Smooth muscle cell (in vitro differentiated cells): Measurements from ENCODE around the gene TIRAP. TPM values are rescaled to one million over a fixed set of nuclear protein-coding genes. Genes with fewer than 3 reads are reported as not detected.
A peak's percentile ranks its signal among the peaks of the same experiment; 100 is the strongest.

Experiments used
- DNase-seq: peaks from one replicate; lab custom pipeline; 2025; ENCODE audit not compliant: unreplicated experiment; lab: John Stamatoyannopoulos, UW
- H2AFZ ChIP-seq: fragments of 200-600 bp; sonication (generic); 2 replicates; pipeline ENCODE4 v1.6.0; 2016; ENCODE audit warnings: antibody characterized with exemption, low read depth, mild to moderate bottlenecking
- H3F3A ChIP-seq: fragments of 200-600 bp; sonication (generic); 2 replicates; pipeline ENCODE4 v1.6.0; 2017; ENCODE audit warnings: antibody characterized with exemption, low read depth
- H3K27ac ChIP-seq: fragments of 200-600 bp; sonication (generic); 2 replicates; pipeline ENCODE4 v1.5.1; 2016; ENCODE audit warnings: low read depth, mild to moderate bottlenecking
- H3K27me3 ChIP-seq: fragments of 200-600 bp; sonication (generic); 2 replicates; pipeline ENCODE4 v1.6.1; 2016; ENCODE audit warnings: low read depth, mild to moderate bottlenecking
- H3K36me3 ChIP-seq: fragments of 200-600 bp; sonication (generic); 2 replicates; pipeline ENCODE4 v1.5.1; 2016; ENCODE audit warnings: low read depth
- H3K4me1 ChIP-seq: fragments of 200-600 bp; sonication (generic); 2 replicates; pipeline ENCODE4 v1.5.1; 2016; ENCODE audit warnings: low read depth
- H3K4me2 ChIP-seq: fragments of 200-600 bp; sonication (generic); 2 replicates; pipeline ENCODE4 v1.6.0; 2016; ENCODE audit warnings: mild to moderate bottlenecking
- H3K4me3 ChIP-seq: fragments of 200-600 bp; sonication (generic); 2 replicates; pipeline ENCODE4 v1.5.1; 2016; ENCODE audit warnings: mild to moderate bottlenecking
- H3K79me2 ChIP-seq: fragments of 200-600 bp; sonication (generic); 2 replicates; pipeline ENCODE4 v1.6.0; 2016; ENCODE audit warnings: low read depth, mild to moderate bottlenecking
- H3K9ac ChIP-seq: fragments of 200-600 bp; sonication (generic); 2 replicates; pipeline ENCODE4 v1.6.0; 2016; ENCODE audit warnings: low read depth
- H3K9me3 ChIP-seq: fragments of 200-600 bp; sonication (generic); replicated peaks from 2 replicates; pipeline ENCODE4 v1.5.1; 2016; ENCODE audit warnings: low read depth
- H4K20me1 ChIP-seq: fragments of 200-600 bp; sonication (generic); 2 replicates; pipeline ENCODE4 v1.6.0; 2016; ENCODE audit warnings: low read depth
- WGBS: methylation state at CpG from one replicate; pipeline ENCODE4 v1.1.7; 2016; ENCODE audit warnings: low lambda C conversion rate; 5-methylcytosine and 5-hydroxymethylcytosine counted together
- polyA plus RNA-seq: library from polyadenylated mRNA; unstranded; fragments of >200 nt; fragmentation: Nextera tagmentation; extraction: Ambion mirVana; gene quantifications from 2 replicates; pipeline ENCODE4 v1.2.1, GENCODE V29; 2016
- small RNA-seq: library from RNA; depleted of rRNA; stranded (forward); fragments of <200 nt; gene quantifications from one replicate; pipeline ENCODE3, GENCODE V24; 2014
- total RNA-seq: library from RNA; depleted of rRNA; stranded (reverse); fragments of >200 nt; gene quantifications from 2 replicates; pipeline ENCODE4 v1.2.3, GENCODE V29; 2014
- TF ChIP-seq, protein P1 (sequence below): fragments of 200-600 bp; sonication (generic); IDR thresholded peaks from 2 replicates; pipeline ENCODE4 v1.5.1; 2017; ENCODE audit warnings: borderline replicate concordance, mild to moderate bottlenecking, antibody characterized with exemption; ENCODE audit not compliant: insufficient read depth, poor library complexity, severe bottlenecking

Gene TIRAP
- total and polyA plus RNA-seq, 2 experiments from 2014 or later: 2.9 to 3.7 TPM

DNA sequence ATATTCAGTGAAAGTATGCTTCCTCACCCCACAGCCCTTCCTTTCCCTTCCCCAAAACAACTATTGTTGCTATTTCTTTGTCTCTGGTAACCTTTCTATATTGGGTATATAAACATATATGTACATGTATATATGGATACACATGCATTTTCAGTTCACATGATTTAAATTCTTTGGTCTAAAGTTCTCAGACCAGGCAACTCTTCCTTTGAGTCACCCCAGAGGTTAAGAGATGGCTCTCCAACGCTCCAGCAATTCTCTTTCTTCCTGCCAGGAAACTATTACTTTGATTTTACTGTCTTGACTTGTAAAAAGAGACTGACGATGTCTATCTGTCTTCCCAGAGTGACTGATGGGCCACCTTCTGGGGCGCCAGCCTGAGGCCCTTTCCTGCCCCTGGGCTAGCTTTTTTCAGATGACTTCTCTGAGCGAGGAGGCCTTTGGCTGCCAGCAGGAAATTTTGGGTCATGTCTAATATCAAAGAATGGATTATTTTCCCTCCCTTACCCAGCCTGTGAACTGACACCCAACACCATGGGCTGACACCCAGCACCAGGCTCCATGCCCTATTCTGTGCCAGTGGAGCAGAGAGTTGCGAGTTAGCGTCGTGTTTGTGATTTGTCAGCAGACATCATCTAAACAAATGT lies 58.2 kb downstream of the TIRAP start:
- no peak for DNase-seq
- 51% methylated on average over 7 of the region's 7 CpGs for WGBS
- Histone ChIP-seq H3F3A (peaks cover 22% of the 10 kb centered on the region), H3K4me1 (peaks cover 38% of the 10 kb centered on the region), H3K9me3 (no peaks in the 10 kb centered on the region), H4K20me1 (no peaks in the 10 kb centered on the region), H3K36me3 (no peaks in the 10 kb centered on the region), H3K27me3 (no peaks in the 10 kb centered on the region), H3K27ac (peak overlapping the region; percentile 81), H3K4me3 (no peak overlapping the region), H3K4me2 (peak overlapping the region; percentile 60), H3K9ac (peak overlapping the region; percentile 26), H3K79me2 (no peaks in the 10 kb centered on the region), H2AFZ (no peak overlapping the region)
- TF ChIP-seq, protein P1, sequence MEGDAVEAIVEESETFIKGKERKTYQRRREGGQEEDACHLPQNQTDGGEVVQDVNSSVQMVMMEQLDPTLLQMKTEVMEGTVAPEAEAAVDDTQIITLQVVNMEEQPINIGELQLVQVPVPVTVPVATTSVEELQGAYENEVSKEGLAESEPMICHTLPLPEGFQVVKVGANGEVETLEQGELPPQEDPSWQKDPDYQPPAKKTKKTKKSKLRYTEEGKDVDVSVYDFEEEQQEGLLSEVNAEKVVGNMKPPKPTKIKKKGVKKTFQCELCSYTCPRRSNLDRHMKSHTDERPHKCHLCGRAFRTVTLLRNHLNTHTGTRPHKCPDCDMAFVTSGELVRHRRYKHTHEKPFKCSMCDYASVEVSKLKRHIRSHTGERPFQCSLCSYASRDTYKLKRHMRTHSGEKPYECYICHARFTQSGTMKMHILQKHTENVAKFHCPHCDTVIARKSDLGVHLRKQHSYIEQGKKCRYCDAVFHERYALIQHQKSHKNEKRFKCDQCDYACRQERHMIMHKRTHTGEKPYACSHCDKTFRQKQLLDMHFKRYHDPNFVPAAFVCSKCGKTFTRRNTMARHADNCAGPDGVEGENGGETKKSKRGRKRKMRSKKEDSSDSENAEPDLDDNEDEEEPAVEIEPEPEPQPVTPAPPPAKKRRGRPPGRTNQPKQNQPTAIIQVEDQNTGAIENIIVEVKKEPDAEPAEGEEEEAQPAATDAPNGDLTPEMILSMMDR: no peak

DNA sequence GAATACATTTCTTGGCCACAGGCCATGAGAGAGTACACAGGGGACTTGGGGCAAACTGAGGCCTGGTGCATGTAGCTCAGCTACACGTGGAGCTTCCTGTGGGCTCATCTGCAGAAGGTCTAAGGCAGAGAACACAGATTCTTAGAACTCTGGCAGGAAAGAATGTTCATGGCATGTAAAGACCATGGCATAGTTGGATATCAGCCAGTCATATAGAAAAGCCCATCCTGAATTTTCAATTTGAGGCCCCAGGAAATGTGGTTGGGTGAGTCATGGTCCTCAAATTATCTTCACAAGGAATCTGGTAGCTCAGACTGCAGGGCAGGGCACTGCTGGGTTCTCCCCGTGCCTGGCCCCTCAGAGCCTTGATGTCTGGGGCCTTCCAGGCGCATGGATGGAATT lies 58.9 kb downstream of the TIRAP start:
- TF ChIP-seq, protein P1: no peak
- WGBS: 10% methylated on average over 3 of the region's 3 CpGs
- H3K27me3 ChIP-seq: no peaks in the 10 kb centered on the region
- H3K36me3 ChIP-seq: no peaks in the 10 kb centered on the region
- peak overlapping the region; percentile 60 for H3K4me2 ChIP-seq
- no peaks in the 10 kb centered on the region for H4K20me1 ChIP-seq
- H3K4me3 ChIP-seq: no peak overlapping the region
- peak overlapping the region; percentile 26 for H3K9ac ChIP-seq
- H3F3A ChIP-seq: peaks cover 18% of the 10 kb centered on the region
- peaks cover 38% of the 10 kb centered on the region for H3K4me1 ChIP-seq
- no peaks in the 10 kb centered on the region for H3K79me2 ChIP-seq
- H3K27ac ChIP-seq: peak overlapping the region; percentile 81
- DNase-seq: no peak
- H3K9me3 ChIP-seq: no peaks in the 10 kb centered on the region
- no peak overlapping the region for H2AFZ ChIP-seq

DNA sequence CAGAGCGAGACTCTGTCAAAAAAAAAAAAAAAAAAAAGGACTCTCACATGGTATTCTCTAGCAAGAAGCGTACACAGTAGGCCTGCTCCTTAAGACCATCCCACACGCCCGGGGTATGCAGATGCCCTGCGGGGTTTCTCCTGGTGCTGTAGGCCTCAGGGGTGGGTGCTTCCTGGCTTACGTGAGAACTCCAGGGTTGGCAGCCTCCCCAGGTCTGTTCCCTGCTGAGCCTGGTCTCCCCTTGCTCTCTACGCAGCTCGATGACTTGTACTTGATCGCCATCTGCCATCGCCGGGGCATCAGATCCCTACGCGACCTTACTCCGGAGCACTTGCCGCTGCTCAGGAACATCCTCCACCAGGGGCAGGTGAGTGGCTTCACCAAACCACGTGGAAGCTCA lies 60.2 kb downstream of the TIRAP start:
- Histone ChIP-seq H2AFZ (no peak overlapping the region), H3K36me3 (no peaks in the 10 kb centered on the region), H3K4me1 (peaks cover 36% of the 10 kb centered on the region), H4K20me1 (no peaks in the 10 kb centered on the region), H3K4me2 (no peak overlapping the region), H3K9ac (no peak overlapping the region), H3K9me3 (no peaks in the 10 kb centered on the region), H3K4me3 (no peak overlapping the region), H3F3A (peaks cover 24% of the 10 kb centered on the region), H3K27me3 (no peaks in the 10 kb centered on the region), H3K79me2 (no peaks in the 10 kb centered on the region), H3K27ac (no peak overlapping the region)
- 96% methylated on average over 16 of the region's 16 CpGs for WGBS
- TF ChIP-seq, protein P1: no peak
- DNase-seq: no peak

Small RNA genes lying within 50 kb of the gene (small RNA-seq; reads per million reads assigned to genes)
- gene RN7SL351P: not detected

Other genes with a start within 250 kb of the TIRAP start
- gene CDON, start 220.2 kb upstream of the TIRAP start, total RNA-seq: 14.8 and 21.1 TPM in 2 replicates
- 1.6 and 7.0 TPM in 2 replicates for gene CDON, start 220.2 kb upstream of the TIRAP start, polyA plus RNA-seq
- 11.1 and 34.1 TPM in 2 replicates for gene RPUSD4, start 71.4 kb upstream of the TIRAP start, total RNA-seq
- gene RPUSD4, start 71.4 kb upstream of the TIRAP start, polyA plus RNA-seq: 7.6 and 8.6 TPM in 2 replicates
- 14.3 and 32.1 TPM in 2 replicates for gene FAM118B, start 71.3 kb upstream of the TIRAP start, total RNA-seq
- 26.1 and 31.6 TPM in 2 replicates for gene FAM118B, start 71.3 kb upstream of the TIRAP start, polyA plus RNA-seq
- gene SRPRA, start 14.2 kb upstream of the TIRAP start, total RNA-seq: 104 and 115 TPM in 2 replicates
- gene SRPRA, start 14.2 kb upstream of the TIRAP start, polyA plus RNA-seq: 106 and 108 TPM in 2 replicates
- 8.1 and 18.6 TPM in 2 replicates for gene FOXRED1, start 13.9 kb upstream of the TIRAP start, total RNA-seq
- 22.1 and 27.9 TPM in 2 replicates for gene FOXRED1, start 13.9 kb upstream of the TIRAP start, polyA plus RNA-seq
- gene DCPS, start 21.0 kb downstream of the TIRAP start, total RNA-seq: 8.9 and 19.0 TPM in 2 replicates
- gene DCPS, start 21.0 kb downstream of the TIRAP start, polyA plus RNA-seq: 25.4 and 34.1 TPM in 2 replicates
- gene ST3GAL4, start 72.6 kb downstream of the TIRAP start, total RNA-seq: 36.5 and 60.3 TPM in 2 replicates
- 58.5 and 60.9 TPM in 2 replicates for gene ST3GAL4, start 72.6 kb downstream of the TIRAP start, polyA plus RNA-seq